HG02938 (cell line): Measurements from ENCODE around the gene PDCD4.
"Not testable (repeated sequence)": the region's sequence is repeated elsewhere in the genome, so short reads cannot be mapped to it uniquely, and the experiment has no call there.

Experiments used
- ATAC-seq: cut with Tn5 transposase; IDR thresholded peaks from one replicate; pipeline ENCODE4 v1.9.1; 2021; ENCODE audit warnings: mild to moderate bottlenecking, moderate library complexity; ENCODE audit not compliant: unreplicated experiment

Gene PDCD4

DNA sequence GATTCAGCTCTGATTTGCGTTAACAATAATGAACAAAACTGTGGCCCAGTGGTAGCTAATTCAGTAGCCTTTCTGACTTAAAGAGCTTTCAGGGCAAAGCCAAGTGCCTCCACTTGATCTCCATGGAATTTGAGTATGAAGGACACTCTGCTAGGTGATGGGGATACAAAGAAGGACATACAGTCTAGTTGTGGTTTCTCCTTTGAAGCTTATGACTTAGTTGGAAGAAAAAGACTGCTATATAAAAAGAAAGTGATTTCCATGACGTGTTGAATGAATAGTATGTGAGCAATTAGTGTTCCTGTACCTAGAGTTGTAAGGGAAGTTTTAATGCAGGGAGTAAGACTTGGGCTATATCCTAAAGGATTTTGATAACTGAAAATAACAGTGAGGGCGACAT lies 8.3 kb downstream of the PDCD4 start:
- no peak for ATAC-seq

DNA sequence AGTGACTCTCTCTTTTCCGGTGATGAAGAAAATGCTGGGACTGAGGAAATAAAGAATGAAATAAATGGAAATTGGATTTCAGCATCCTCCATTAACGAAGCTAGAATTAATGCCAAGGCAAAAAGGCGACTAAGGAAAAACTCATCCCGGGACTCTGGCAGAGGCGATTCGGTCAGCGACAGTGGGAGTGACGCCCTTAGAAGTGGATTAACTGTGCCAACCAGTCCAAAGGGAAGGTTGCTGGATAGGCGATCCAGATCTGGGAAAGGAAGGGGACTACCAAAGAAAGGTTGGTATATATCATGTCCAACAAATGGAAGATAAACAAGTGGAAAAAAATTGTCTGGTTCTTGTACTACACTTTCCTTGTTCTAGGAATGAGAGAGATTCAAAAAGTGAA lies 9.5 kb downstream of the PDCD4 start:
- ATAC-seq = no peak

DNA sequence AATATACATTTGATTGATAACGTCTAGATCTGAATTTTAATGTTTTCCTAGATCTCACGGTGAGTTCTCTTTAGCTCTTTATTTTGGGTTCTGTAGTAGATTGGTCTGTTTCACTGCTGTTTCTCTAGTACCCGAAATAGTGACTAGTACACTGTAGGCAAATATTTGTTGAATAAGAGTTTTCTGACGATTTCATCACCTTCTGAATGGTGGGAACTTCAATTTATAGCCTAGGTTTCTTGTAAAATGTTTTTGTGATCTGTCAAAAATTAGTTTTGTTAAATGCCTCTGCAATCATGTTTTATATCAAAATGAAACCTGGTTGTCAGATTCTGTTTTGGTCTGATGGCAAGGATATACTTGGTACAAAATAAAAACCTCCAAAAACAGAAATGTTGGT lies 10.2 kb downstream of the PDCD4 start:
- ATAC-seq = no peak

DNA sequence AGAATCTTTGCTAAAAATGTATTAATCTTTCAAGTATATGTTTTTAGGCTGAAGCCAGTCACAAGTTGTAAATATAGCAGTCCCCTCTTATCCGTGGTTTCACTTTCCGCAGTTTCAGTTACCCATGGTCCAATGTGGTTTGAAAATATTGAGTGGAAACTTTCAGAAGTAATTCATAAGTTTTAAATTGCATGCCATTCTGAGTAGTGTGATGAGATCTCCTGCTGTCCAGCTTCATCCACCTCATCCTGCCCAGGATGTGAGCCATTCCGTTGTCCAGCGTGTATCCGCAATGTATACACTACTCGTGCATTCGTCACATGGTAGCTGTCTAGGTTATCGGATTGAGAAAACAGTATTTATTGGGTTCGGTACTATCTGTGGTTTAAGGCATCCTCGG lies 12.2 kb downstream of the PDCD4 start:
- no peak for ATAC-seq

DNA sequence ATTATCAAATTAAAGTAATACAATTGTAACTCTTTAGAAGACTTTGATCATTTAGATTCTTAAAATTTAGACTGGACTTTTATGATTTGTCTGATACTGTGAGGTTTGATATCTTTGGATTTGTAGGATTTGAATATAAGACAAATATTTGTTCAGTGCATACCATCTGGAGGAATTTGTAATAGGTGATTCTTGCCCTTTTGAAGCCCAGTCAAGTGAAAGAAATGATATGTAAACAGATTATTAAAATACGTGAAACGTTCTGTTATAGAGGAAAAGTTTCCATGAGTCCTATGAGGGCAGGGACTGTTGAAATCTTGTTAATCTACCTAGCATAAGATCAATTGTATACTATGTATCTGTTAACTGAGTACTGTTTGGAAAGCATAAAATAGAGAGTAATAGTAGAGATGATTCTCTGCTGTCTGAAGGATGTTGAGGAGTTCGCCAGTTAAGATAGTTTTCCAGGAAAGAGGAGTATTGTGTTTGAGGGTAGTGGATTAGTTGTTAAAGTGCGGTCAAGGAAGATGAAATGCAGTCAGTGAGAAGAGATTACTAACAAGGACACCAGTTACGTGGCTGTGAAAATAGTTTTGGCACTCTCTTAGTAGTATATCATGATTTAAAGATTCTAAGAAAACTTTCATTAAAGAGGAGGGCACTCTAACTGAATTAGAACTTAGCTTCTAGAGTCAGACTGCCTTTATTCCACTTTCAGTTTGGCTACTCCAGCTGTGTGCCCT lies 14.4 kb downstream of the PDCD4 start:
- no peak for ATAC-seq

DNA sequence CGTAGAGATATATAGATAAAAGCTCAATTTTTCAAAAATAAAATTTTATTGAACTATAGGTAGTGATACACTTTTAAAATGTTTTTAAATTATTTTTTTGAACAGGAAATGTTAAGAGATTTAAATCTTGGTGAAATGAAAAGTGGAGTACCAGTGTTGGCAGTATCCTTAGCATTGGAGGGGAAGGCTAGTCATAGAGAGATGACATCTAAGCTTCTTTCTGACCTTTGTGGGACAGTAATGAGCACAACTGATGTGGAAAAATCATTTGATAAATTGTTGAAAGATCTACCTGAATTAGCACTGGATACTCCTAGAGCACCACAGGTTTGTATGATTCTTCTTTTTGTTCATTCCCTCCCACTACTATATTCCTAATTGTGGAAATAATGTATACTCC lies 15.8 kb downstream of the PDCD4 start:
- no peak for ATAC-seq

DNA sequence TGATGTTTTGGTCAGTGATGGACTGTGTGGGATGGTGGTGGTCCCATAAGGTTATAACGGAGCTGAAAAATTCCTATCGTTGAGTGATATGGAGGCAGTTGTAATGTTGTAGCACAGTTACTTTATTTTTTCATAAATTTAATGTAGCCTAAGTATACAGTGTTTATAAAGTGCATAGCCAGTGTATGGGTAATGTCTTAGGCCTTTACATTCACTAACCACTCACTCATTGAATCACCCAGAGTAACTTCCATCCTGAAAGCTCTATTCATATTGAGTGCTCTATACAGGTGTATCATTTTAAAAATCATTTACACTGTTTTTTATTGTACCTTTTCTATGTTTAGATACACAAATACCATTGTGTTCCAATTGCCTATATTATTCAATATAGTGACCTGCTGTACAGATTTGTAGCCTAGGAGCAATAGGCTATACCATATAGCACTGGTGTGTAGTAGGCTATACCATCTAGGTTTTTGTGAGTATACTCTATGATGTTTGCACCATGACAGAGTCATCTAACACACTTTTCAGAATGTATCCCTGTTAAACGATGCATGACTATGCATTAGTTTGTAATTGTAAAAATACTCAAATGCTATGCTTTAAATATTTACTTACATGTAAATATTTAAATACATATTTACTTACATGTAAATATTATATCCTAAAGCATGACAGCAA lies 21.0 kb downstream of the PDCD4 start:
- no peak for ATAC-seq

DNA sequence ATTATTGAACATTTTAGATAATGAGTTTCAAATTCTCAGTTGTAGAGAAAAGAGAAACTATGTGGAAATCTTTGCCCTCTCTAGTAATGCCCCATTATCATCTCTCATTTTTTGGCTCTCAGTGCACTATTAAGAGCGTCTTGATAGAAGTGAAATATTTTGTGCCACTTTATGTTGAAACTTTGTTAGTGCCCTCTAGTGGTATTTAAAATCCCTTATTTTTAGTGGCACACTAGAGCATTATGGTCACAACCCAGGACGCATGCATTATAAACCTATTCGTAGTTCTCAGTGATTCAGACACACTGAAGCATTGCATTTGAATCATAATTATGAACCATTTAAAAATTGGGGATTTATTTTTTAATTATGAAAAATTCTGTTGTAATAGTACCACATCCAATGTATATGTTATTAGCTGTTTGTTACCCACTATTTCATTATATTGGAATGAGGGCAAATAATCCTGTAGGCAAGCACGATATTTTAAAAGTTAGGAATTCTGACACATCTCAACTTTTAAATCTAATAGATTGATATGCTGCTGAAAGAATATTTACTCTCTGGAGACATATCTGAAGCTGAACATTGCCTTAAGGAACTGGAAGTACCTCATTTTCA lies 21.9 kb downstream of the PDCD4 start:
- ATAC-seq = peak; percentile 89

DNA sequence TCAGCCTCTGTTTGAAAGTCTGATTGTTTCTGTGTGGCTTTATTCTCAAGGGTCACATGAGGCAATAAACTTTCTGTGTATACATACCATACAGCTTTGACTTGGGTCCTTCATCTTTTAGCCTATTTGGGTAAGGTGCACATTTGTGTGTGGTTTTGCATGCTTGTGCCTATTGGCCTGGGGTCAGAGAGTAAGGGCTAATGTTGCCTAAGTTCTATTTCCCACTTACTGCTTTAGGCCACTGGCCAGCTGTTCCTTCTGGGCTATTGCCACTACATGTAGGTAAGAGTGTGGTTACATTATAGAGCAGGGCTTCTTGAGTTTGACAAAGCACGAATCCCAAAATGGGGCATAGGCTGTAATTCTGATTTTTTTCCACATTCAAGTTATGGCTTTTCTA lies 25.5 kb downstream of the PDCD4 start:
- no peak for ATAC-seq

DNA sequence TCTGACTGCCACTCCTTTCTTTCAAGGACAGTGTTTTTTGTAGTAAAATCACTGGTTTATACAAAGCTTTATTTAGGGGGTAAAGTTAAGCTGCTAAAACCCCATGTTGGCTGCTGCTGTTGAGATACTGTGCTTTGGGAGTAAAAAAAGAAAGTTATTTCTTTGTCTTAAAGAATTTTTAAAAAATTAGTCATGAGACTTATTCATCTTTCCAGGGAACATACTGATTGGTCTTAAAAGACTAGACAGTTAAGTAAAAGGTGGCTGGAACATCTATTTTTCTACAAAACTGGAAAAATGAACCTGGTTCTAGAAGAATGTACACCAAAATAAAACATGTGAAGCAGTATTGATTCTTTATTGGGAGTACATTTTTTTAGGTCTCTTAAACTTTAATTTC lies 26.7 kb downstream of the PDCD4 start:
- ATAC-seq = no peak

DNA sequence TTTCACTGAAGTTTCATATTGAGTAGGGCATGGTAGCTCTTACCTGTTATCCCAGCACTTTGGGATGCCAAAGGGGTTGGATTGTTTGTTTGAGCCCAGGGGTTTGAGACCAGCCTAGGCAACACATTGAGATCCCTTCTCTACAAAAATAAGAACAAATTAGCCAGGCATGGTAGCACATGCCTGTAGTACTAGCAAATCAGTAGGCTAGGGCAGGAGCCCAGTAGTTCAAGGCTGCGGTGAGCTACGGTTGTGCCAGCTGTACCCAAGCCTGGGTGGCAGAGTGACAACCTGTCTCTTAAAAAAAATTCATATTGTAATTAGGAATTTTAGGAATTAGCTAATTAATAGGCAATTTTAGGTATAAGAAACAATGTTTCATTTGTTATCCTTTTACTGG lies 29.3 kb downstream of the PDCD4 start:
- no peak for ATAC-seq

DNA sequence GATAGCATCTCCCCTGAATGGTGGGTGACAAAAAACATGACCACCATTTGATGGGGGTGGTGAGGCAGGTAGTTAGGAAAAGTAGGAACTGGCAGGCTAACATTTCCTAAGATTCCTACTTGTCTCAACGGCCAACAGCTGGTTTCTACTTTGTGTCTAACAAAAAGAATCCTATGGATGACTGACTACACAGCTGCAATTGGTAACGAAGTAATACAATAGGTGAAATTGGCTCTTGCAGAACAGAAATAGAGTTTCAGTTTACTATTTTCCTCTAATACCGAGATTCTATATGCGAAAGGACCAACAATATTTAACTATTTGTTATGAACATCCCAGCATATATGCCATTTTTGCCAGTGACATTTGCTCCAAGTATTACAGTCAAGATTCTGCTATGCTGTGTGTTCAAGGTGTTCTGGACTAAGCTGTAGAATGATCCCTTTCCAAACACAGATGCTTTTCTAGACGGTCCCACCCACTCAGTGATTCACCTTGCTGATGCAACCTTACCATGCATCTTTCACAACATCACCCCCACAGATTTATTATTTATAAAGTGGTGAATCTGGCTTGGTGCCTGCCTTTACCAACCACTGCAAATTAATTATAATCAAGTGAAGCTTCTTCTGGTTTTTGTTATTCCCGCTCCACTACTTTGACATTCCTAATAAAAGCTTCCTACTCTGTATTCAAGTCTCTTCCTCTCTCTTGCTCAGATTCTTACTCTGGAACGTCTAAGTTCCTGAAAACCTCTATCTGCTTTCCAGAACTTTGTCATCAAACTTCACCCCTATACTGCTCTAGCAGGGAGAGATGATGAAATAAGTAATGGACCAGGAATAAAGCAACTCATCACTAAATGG lies 30.5 kb downstream of the PDCD4 start:
- no peak for ATAC-seq

DNA sequence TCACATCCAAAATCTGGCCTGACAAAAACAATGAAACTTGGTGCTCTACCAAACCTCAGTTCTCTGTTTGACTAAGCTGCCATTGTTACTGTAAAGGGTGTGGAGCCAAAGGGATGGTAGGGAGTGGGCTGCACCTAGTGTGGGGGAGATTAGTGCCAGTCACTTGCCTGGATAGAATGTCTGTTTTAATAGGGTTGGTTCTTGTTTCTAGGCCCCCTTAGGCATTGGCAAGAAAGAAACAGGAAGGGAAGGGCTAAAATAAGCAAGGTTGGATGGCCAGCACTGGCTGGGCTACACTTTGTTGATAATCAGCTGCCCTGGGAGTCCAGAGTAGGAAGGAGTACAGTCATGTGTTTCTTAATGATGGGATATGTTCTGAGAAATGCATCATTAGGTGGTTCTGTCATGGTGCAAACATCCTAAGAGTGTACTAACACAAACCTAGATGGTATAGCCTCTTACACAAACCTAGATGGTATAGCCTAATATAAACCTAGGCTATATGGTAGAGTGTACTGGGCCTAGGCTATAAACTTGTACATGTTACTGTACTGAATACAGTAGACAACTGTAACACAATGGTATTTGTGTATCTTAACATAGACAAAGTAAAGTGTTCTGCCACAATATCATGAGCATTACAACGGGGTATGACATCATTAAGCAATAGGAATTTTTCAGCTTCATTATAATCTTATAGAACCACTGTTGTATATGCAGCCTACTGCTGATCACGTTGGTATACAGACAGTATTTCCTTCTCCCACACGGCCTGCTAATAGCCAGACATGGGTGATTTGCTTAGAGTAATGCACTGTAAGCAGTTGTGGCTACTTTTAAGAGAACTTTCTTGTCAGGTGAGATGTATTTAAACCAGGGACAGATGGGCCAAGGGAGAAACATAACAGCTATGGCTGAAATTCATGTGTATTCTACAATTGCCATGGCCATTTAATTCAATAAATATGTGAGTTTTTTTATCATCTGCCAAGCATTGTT lies 31.9 kb downstream of the PDCD4 start:
- no peak for ATAC-seq

DNA sequence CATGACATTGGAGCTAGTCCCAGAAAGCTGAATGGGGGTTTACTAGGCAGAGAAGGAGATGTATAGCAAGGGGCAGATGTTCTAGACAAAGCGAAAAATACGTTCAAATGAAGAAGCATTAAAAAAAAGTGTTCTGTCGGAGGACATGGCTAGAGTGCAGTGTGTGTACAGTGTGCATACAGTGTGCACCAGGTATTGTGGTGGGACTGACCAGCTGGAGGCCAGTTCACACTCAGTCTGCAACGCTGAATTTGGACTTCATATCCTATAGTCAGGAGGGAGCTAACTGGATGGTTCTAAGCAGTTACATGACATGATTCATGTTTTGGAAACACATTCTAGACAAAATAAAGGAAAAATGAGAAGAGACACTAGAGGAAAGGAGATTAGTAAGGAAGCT lies 38.4 kb downstream of the PDCD4 start:
- ATAC-seq = no peak

DNA sequence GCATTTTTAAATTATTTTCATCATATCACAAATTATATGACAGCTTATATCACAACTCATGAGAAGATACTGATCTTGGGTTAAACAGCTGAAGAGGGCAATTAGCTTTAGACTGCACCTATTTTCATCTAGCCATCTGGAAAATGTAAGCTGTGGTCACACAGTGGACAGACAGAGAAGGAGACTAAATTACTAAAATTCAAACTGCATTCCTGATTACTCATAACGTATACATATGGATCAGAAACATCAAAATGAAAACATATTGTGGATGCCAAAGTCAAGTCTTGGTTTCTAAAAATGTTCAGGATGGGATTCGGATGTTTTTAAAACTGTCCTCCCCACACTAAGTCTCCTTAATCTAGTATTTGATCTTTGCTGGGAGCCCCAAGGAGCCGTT lies 40.6 kb downstream of the PDCD4 start:
- ATAC-seq = no peak

DNA sequence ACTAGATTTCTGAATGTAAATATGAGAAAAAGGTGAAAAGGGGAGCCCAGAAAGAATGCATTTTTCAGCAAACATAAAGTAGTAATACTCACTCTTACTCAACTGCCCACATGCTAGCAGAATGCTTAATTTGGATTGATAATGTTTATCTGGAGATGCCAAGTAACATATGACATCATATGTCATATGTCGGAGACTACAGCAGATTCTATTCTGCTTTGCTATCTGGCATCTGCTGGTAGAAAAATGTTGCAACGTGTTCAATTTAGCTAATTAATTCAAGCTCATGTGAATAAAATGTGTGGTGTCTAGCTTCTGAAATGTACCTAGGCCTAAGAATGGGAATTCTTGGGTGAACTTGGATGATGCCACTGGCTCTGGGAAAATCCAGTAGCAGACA lies 42.7 kb downstream of the PDCD4 start:
- no peak for ATAC-seq

DNA sequence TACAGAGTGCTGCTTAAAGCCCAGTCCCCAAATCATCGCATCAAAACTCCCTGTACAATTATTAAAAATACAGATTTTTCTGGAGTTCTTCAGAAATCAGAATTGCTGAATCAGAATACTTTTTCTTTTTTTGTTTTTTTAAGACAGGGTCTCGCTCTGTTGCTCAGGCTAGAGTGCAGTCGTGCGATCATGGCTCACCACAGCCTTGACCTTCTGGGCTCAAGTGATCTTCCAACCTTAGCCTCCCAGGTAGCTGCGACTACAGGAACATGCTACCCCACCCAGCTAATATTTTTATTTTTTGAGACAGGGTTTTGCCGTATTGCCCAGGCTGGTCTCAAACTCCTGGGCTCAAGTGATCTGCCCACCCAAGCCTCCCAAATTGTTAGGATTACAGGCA lies 43.3 kb downstream of the PDCD4 start:
- ATAC-seq = no peak

DNA sequence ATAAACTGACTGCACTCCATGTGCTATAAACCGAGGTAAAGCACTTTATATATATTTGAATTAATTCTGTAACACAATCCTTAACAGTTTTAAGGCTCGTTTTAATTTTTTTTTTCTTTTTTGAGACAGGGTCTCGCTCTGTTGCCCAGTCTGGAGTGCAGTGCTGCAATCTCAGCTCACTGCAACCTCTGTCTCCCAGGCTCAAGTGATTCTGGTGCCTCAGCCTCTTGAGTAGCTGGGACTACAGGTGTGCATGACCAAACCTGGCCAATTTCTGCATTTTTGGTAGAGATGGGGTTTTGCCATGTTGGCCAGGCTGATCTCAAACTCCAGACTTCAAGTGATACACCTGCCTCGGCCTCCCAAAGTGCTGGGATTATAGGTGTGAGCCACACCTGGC lies 43.9 kb downstream of the PDCD4 start:
- not testable (repeated sequence) for ATAC-seq

DNA sequence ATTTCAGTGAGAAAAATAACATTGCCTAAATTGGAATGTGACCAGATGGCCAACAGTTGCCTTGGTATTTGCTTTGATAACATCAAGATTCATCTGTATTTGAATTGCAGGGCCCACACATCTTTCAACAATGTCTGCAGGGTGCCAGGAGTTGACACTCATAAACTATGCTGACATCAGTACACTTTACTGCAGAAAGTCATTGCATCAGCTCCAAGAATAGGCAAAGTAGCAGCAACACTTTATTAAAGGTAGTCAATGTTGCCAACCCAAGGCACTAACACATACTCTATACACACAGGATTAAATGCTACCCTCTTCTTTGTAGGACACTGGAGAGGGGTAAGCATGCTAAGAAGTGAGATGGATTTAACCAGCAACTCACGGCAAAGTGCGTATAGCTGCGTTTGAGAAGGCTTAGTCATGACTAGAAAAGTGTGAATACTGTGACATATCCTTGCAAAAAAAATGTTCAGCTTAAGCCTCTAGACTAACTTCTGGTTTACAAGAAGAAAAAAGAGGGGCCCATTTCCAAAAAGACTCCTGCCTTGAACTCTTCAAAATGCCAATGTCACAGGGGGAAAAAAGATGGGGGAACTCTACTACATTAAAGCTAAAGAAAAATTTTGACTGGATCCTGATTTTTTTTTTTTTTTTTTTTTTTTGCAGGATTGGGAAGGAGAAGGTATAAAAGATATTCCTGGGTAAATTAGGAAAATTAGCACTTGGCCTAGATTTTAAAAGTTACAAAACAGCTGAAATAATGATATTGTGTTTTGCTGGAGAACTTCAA lies 45.0 kb downstream of the PDCD4 start:
- no peak for ATAC-seq
